Islet precursor cell (in vitro differentiated cells): ENCODE data around the gene S100A8.
A peak's percentile ranks its signal among the peaks of the same experiment; 100 is the strongest.
"Not testable (repeated sequence)": the region's sequence is repeated elsewhere in the genome, so short reads cannot be mapped to it uniquely, and the experiment has no call there.

Source experiments
- DNase-seq: peaks from one replicate; pipeline ENCODE4 v3.0.0-alpha.2; 2018

S100A8 gene

GRCh38 chr1:153415850-153416570 is 25.1 kb upstream of the S100A8 start, which contains the start of gene S100A7A:
TSS of gene S100A7A (plus strand) at chr1:153416520. CDS start at chr1:153418083, 1,563 bp downstream.
- peak; percentile 40 for DNase-seq

- DNase-seq: not testable (repeated sequence)
Observed at GRCh38 chr1:153413961-153414360, 23.1 kb upstream of the S100A8 start.

GRCh38 chr1:153407274-153407673 is 16.4 kb upstream of the S100A8 start:
- DNase-seq: not testable (repeated sequence)

- DNase-seq: not testable (repeated sequence)
Observed at GRCh38 chr1:153405825-153406599, 15.1 kb upstream of the S100A8 start.

- peak; percentile 53 for DNase-seq
Observed at GRCh38 chr1:153404768-153405167, 13.9 kb upstream of the S100A8 start.

GRCh38 chr1:153404086-153404635 is 13.3 kb upstream of the S100A8 start:
- no peak for DNase-seq

- DNase-seq: no peak
Observed at GRCh38 chr1:153403421-153404085, 12.7 kb upstream of the S100A8 start.

- DNase-seq: no peak
Observed at GRCh38 chr1:153402226-153402625, 11.4 kb upstream of the S100A8 start.

GRCh38 chr1:153401461-153401860 is 10.6 kb upstream of the S100A8 start:
- no peak for DNase-seq

- DNase-seq: peak; percentile 50
Observed at GRCh38 chr1:153400244-153400643, 9.4 kb upstream of the S100A8 start.

GRCh38 chr1:153399401-153400055 is 8.7 kb upstream of the S100A8 start:
- peak; percentile 35 for DNase-seq

GRCh38 chr1:153397924-153398651 is 7.2 kb upstream of the S100A8 start:
- peak; percentile 35 for DNase-seq

GRCh38 chr1:153397051-153397923 is 6.4 kb upstream of the S100A8 start:
- peak; percentile 50 for DNase-seq

GRCh38 chr1:153396461-153396860 is 5.6 kb upstream of the S100A8 start:
- DNase-seq: peak; percentile 39

GRCh38 chr1:153395776-153396175 is 4.9 kb upstream of the S100A8 start:
- DNase-seq: peak; percentile 35

- DNase-seq: peak; percentile 43
Observed at GRCh38 chr1:153395136-153395685, 4.3 kb upstream of the S100A8 start.

- DNase-seq: peak; percentile 34
Observed at GRCh38 chr1:153394391-153394790, 3.5 kb upstream of the S100A8 start.

- peak; percentile 60 for DNase-seq
Observed at GRCh38 chr1:153393926-153394325, 3.1 kb upstream of the S100A8 start.

- no peak for DNase-seq
Observed at GRCh38 chr1:153392822-153393221, 1.9 kb upstream of the S100A8 start.

GRCh38 chr1:153392258-153392657 is 1.4 kb upstream of the S100A8 start:
- no peak for DNase-seq
